Glutamatergic neuron (in vitro differentiated cells): ENCODE results near the gene MRM2. TPM values are rescaled to one million over a fixed set of nuclear protein-coding genes. Genes with fewer than 3 reads are reported as not detected.

Experiments
- DNase-seq: peaks from one replicate; pipeline ENCODE4 v3.0.0; 2022
- H3K27ac Mint-ChIP-seq: one replicate; pipeline ENCODE4 v1.8.0; 2020; ENCODE audit warnings: mild to moderate bottlenecking, mixed read lengths, inconsistent platforms; ENCODE audit not compliant: unreplicated experiment
- H3K27me3 Mint-ChIP-seq: one replicate; pipeline ENCODE4 v1.8.0; 2020; ENCODE audit warnings: mild to moderate bottlenecking, moderate library complexity, mixed read lengths, inconsistent platforms; ENCODE audit not compliant: unreplicated experiment
- H3K36me3 Mint-ChIP-seq: one replicate; pipeline ENCODE4 v1.8.0; 2020; ENCODE audit warnings: mild to moderate bottlenecking, mixed read lengths, inconsistent platforms; ENCODE audit not compliant: unreplicated experiment
- H3K4me1 Mint-ChIP-seq: one replicate; pipeline ENCODE4 v1.8.0; 2020; ENCODE audit warnings: mild to moderate bottlenecking, low read depth, mixed read lengths, inconsistent platforms; ENCODE audit not compliant: unreplicated experiment
- H3K4me3 Mint-ChIP-seq: one replicate; pipeline ENCODE4 v1.8.0; 2020; ENCODE audit warnings: mild to moderate bottlenecking, mixed read lengths, inconsistent platforms; ENCODE audit not compliant: unreplicated experiment
- H3K9me3 Mint-ChIP-seq: one replicate; pipeline ENCODE4 v1.8.0; 2020; ENCODE audit warnings: mild to moderate bottlenecking, moderate library complexity, mixed read lengths, inconsistent platforms; ENCODE audit not compliant: unreplicated experiment
- CTCF ChIP-seq: fragments of 200-600 bp; sonication (generic); IDR thresholded peaks from one replicate; pipeline ENCODE4 v1.5.0; 2021; ENCODE audit not compliant: partially characterized antibody, unreplicated experiment
- total RNA-seq: library from RNA; stranded (reverse); fragmentation: NEBNext Ultra II Directional; extraction: Animal tissue kit (Norgen Biotek cat#: 25700); gene quantifications from one replicate; pipeline ENCODE4 v1.2.1, GENCODE V29; 2021; ENCODE audit not compliant: unreplicated experiment

The MRM2 gene
- total RNA-seq, 1 donor from 2014 or later: 28.1 TPM

- H3K27ac Mint-ChIP-seq: no peak overlapping the region
- peaks cover 8% of the 10 kb centered on the region for H3K27me3 Mint-ChIP-seq
- H3K9me3 Mint-ChIP-seq: peaks cover 11% of the 10 kb centered on the region
- no peaks in the 10 kb centered on the region for H3K36me3 Mint-ChIP-seq
- no peak for TF ChIP-seq CTCF
- no peak overlapping the region for H3K4me3 Mint-ChIP-seq
- H3K4me1 Mint-ChIP-seq: peaks cover 24% of the 10 kb centered on the region
- DNase-seq: no peak
Observed at GRCh38 chr7:2203766-2204300, 38.2 kb downstream of the MRM2 start.

- peaks cover 11% of the 10 kb centered on the region for H3K9me3 Mint-ChIP-seq
- TF ChIP-seq CTCF: no peak
- H3K27ac Mint-ChIP-seq: peak overlapping the region; percentile 17
- DNase-seq: no peak
- no peak overlapping the region for H3K4me3 Mint-ChIP-seq
- H3K36me3 Mint-ChIP-seq: no peaks in the 10 kb centered on the region
- peaks cover 5% of the 10 kb centered on the region for H3K27me3 Mint-ChIP-seq
- peaks cover 19% of the 10 kb centered on the region for H3K4me1 Mint-ChIP-seq
Observed at GRCh38 chr7:2202901-2203765, 38.9 kb downstream of the MRM2 start.

GRCh38 chr7:2202361-2202761, 39.6 kb downstream of the MRM2 start:
- no peak overlapping the region for H3K27ac Mint-ChIP-seq
- H3K9me3 Mint-ChIP-seq: peaks cover 10% of the 10 kb centered on the region
- H3K36me3 Mint-ChIP-seq: no peaks in the 10 kb centered on the region
- peaks cover 5% of the 10 kb centered on the region for H3K27me3 Mint-ChIP-seq
- DNase-seq: no peak
- no peak overlapping the region for H3K4me3 Mint-ChIP-seq
- no peak for TF ChIP-seq CTCF
- peaks cover 21% of the 10 kb centered on the region for H3K4me1 Mint-ChIP-seq

- no peak overlapping the region for H3K27ac Mint-ChIP-seq
- peaks cover 26% of the 10 kb centered on the region for H3K4me1 Mint-ChIP-seq
- H3K36me3 Mint-ChIP-seq: no peaks in the 10 kb centered on the region
- peaks cover 5% of the 10 kb centered on the region for H3K27me3 Mint-ChIP-seq
- DNase-seq: no peak
- H3K4me3 Mint-ChIP-seq: no peak overlapping the region
- TF ChIP-seq CTCF: no peak
- H3K9me3 Mint-ChIP-seq: peaks cover 10% of the 10 kb centered on the region
Observed at GRCh38 chr7:2201686-2202360, 40.2 kb downstream of the MRM2 start.
